Right renal pelvis (tissue), 4 donors: ENCODE results near the gene ZNF813. TPM values are rescaled to one million over a fixed set of nuclear protein-coding genes. Genes with fewer than 3 reads are reported as not detected.

Source experiments
- polyA plus RNA-seq, 4 donors: library from polyadenylated mRNA; unstranded; fragments of 120-200 nt; gene quantifications; one replicate each; pipeline ENCODE4 v1.2.1, GENCODE V29; 2013; ENCODE audit not compliant: insufficient read length in 4 of 4

ZNF813 gene
- polyA plus RNA-seq, 4 donors: 5.4 to 8.3 (median 7.1) TPM

Other genes with a start within 250 kb of the ZNF813 start
- gene ZNF677, start 212.9 kb upstream of the ZNF813 start, polyA plus RNA-seq: 10 to 100 TPM; 43.2 to 60.9 (median 55.0) TPM
- under 1 TPM in 1 of 4 donors, not detected in 3; 0.25 TPM for gene VN1R2, start 209.4 kb upstream of the ZNF813 start, polyA plus RNA-seq
- not detected for gene VN1R4, start 200.0 kb upstream of the ZNF813 start, polyA plus RNA-seq
- 10 to 100 TPM in 3 of 4 donors, 1 to 10 TPM in 1; 7.4 to 10.9 (median 10.3) TPM for gene ZNF845, start 134.0 kb upstream of the ZNF813 start, polyA plus RNA-seq
- gene ZNF525, start 102.0 kb upstream of the ZNF813 start, polyA plus RNA-seq: 10 to 100 TPM in 3 of 4 donors, 1 to 10 TPM in 1; 9.2 to 12.4 (median 11.7) TPM
- 10 to 100 TPM in 3 of 4 donors, 1 to 10 TPM in 1; 9.6 to 14.5 (median 12.7) TPM for gene ZNF765, start 72.6 kb upstream of the ZNF813 start, polyA plus RNA-seq
- 10 to 100 TPM; 10.9 to 18.7 (median 15.1) TPM for gene ZNF761, start 35.7 kb upstream of the ZNF813 start, polyA plus RNA-seq
- gene ZNF331, start 70.4 kb downstream of the ZNF813 start, polyA plus RNA-seq: 10 to 100 TPM; 14.6 to 23.2 (median 16.4) TPM
- gene DPRX, start 164.3 kb downstream of the ZNF813 start, polyA plus RNA-seq: not detected